OCI-LY7 (cell line): ENCODE data around the gene ARIH2.

Experiments
- CTCF ChIP-seq: fragments of 200-600 bp; sonication (generic); conservative IDR thresholded peaks from 2 replicates; pipeline ENCODE4 v1.5.1; 2014; ENCODE audit warnings: mild to moderate bottlenecking, antibody characterized with exemption, low read length, moderate library complexity, mixed read lengths
- EZH2phosphoT487 ChIP-seq: fragments of 200-600 bp; sonication (generic); IDR thresholded peaks from 2 replicates; pipeline ENCODE4 v1.6.1; 2018; ENCODE audit warnings: low read depth, borderline replicate concordance, mild to moderate bottlenecking, mixed run types, antibody characterized with exemption, low read length, moderate library complexity, mixed read lengths

- TF ChIP-seq CTCF (no peak), EZH2phosphoT487 (no peak)
Observed at GRCh38 chr3:48985831-48986376, 67.3 kb downstream of the ARIH2 start.
